Mammary epithelial cell (primary cell): ENCODE measurements around the gene SDCCAG8.

ENCODE experiments used
- EZH2 ChIP-seq: IDR thresholded peaks from 2 replicates; pipeline ENCODE4 v1.6.1; 2012; ENCODE audit warnings: low read length, inconsistent platforms, borderline replicate concordance
- TF ChIP-seq, protein P1 (sequence below), 2 donors: IDR thresholded peaks in 1 of 2; conservative IDR thresholded peaks in 1 of 2; 2 replicates each; pipeline ENCODE4 v1.5.1; 2011 to 2012; ENCODE audit warnings: inconsistent platforms in 2 of 2, low read length in 2 of 2, mild to moderate bottlenecking in 2 of 2, control low read depth in 1 of 2, low read depth in 1 of 2; ENCODE audit not compliant: insufficient read depth in 1 of 2; ENCODE audit errors: extremely low read depth in 1 of 2

DNA sequence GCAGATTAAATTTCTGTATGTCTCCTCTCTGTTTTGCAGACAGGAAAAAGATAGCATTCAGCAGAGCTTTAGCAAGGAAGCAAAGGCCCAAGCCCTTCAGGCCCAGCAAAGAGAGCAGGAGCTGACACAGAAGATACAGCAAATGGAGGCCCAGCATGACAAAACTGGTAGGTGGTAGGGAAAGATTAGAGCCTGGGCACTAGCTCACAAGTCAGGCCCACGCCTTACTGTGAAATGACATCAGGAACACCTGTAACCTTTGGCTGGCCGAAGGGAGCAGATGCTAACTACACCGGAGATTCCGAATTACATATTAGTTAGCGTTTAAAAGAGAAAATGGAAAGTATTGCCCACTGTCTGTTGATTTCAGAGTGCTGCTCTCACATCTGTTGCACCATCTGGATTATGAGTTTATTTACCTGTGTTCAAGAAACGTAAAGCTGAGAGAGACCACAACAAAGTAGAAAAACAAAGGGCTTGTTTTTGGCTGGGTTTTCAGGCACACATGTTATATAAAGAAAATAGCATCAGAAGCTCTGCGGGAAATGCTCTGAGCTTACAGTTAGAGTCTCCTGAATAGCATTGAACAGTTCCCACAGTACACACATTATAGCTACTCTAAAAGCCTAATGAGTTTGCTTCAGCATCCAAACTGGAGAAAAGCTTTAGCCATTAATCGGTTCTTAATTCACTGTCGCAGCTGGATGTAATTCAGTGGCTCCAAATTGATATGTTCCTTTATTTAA, 160.0 kb downstream of the SDCCAG8 start:
- TF ChIP-seq, protein P1, sequence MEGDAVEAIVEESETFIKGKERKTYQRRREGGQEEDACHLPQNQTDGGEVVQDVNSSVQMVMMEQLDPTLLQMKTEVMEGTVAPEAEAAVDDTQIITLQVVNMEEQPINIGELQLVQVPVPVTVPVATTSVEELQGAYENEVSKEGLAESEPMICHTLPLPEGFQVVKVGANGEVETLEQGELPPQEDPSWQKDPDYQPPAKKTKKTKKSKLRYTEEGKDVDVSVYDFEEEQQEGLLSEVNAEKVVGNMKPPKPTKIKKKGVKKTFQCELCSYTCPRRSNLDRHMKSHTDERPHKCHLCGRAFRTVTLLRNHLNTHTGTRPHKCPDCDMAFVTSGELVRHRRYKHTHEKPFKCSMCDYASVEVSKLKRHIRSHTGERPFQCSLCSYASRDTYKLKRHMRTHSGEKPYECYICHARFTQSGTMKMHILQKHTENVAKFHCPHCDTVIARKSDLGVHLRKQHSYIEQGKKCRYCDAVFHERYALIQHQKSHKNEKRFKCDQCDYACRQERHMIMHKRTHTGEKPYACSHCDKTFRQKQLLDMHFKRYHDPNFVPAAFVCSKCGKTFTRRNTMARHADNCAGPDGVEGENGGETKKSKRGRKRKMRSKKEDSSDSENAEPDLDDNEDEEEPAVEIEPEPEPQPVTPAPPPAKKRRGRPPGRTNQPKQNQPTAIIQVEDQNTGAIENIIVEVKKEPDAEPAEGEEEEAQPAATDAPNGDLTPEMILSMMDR (conservative IDR thresholded peaks at IDR 0.05 in 1 of 2, IDR thresholded peaks at IDR 0.05 in 1 of 2; ENCODE audit: extremely low read depth in 1 of 2, insufficient read depth in 1 of 2, low read depth in 1 of 2, low read length in 2 of 2): no peak
- no peak for TF ChIP-seq EZH2
